HepG2 (cell line): ENCODE results near the gene RTEL1. TPM values are rescaled to one million over a fixed set of nuclear protein-coding genes. Genes with fewer than 3 reads are reported as not detected.

Source experiments
- ATF7 ChIP-seq, 2 experiments: fragments of 450-650 bp in 1 of 2; sonication (generic) in 1 of 2; formaldehyde crosslinking in 1 of 2; IDR thresholded peaks; 2 replicates each; pipeline versions ENCODE4 v1.4.0 to v1.6.1; 2016 to 2020; ENCODE audit warnings: antibody characterized with exemption in 1 of 2, mild to moderate bottlenecking in 1 of 2, missing genetic modification reagents in 1 of 2
- ELF3 ChIP-seq: IDR thresholded peaks from 2 replicates; pipeline ENCODE4 v1.6.1; 2016; ENCODE audit warnings: missing genetic modification reagents, missing compliant biosample characterization
- HNRNPH1 ChIP-seq: fragments of 200-400 bp; formaldehyde crosslinking; optimal IDR thresholded peaks from 2 replicates; pipeline ENCODE3; 2017; ENCODE audit warnings: mild to moderate bottlenecking, low read depth, low read length
- HNRNPK ChIP-seq: fragments of 200-400 bp; formaldehyde crosslinking; IDR thresholded peaks from 2 replicates; pipeline ENCODE4 v1.6.1; 2018; ENCODE audit warnings: low read length, low read depth, moderate library complexity, mild to moderate bottlenecking; ENCODE audit not compliant: poor library complexity, severe bottlenecking
- POGZ ChIP-seq: sonication (generic); formaldehyde crosslinking; IDR thresholded peaks from 2 replicates; pipeline ENCODE4 v1.4.0; 2020; ENCODE audit warnings: mild to moderate bottlenecking, missing genetic modification reagents
- RORA ChIP-seq: sonication (generic); formaldehyde crosslinking; IDR thresholded peaks from 2 replicates; pipeline ENCODE4 v1.5.0; 2020; ENCODE audit warnings: mild to moderate bottlenecking, missing genetic modification reagents, moderate library complexity
- SOX5 ChIP-seq: IDR thresholded peaks from 2 replicates; pipeline ENCODE4 v1.6.1; 2016; ENCODE audit warnings: borderline replicate concordance
- TCF7L2 ChIP-seq: IDR thresholded peaks from 2 replicates; pipeline ENCODE4 v1.6.1; 2011; ENCODE audit warnings: mild to moderate bottlenecking, low read depth, low read length, moderate library complexity
- THAP11 ChIP-seq: IDR thresholded peaks from 2 replicates; pipeline ENCODE4 v1.6.1; 2016; ENCODE audit warnings: missing biosample characterization, missing genetic modification reagents
- ZNF337 ChIP-seq: sonication (generic); formaldehyde crosslinking; IDR thresholded peaks from 2 replicates; pipeline ENCODE4 v1.5.1; 2020; ENCODE audit warnings: missing genetic modification reagents, low read depth, mild to moderate bottlenecking, borderline replicate concordance
- ZNF7 ChIP-seq: IDR thresholded peaks from 2 replicates; pipeline ENCODE4 v1.6.1; 2016; ENCODE audit warnings: missing biosample characterization, missing genetic modification reagents
- polyA plus RNA-seq, 8 experiments: library from polyadenylated mRNA; depleted of rRNA in 3 of 8; stranded (reverse) in 7 of 8; unstranded in 1 of 8; fragments of >200 nt; fragmentation: Illumina TruSeq in 4 of 8; extraction: Trizol in 4 of 8; gene quantifications; 2 replicates each; pipeline versions ENCODE4 v1.2.1 to v1.2.3, GENCODE V29; 2011 to 2016; ENCODE audit warnings: low read depth in 4 of 8, missing spikeins in 1 of 8, mixed read lengths in 1 of 8; ENCODE audit not compliant: insufficient read depth in 1 of 8
- total RNA-seq, 5 experiments: library from RNA; depleted of rRNA; stranded (reverse); fragments of >200 nt; fragmentation: Illumina TruSeq; extraction: Trizol; gene quantifications; 2 replicates each; pipeline ENCODE4 v1.2.3, GENCODE V29; 2016; ENCODE audit warnings: low read depth in 1 of 5
- TF ChIP-seq, protein P1 (sequence below): sonication (generic); formaldehyde crosslinking; IDR thresholded peaks from 2 replicates; pipeline ENCODE4 v1.4.0; 2020; ENCODE audit warnings: missing genetic modification reagents
- TF ChIP-seq, protein P2 (sequence below): sonication (generic); formaldehyde crosslinking; conservative IDR thresholded peaks from 2 replicates; pipeline ENCODE4 v1.5.0; 2020; ENCODE audit warnings: missing genetic modification reagents
- TF ChIP-seq, protein P3 (sequence below): sonication (generic); formaldehyde crosslinking; IDR thresholded peaks from 2 replicates; pipeline ENCODE4 v1.8.0; 2022; ENCODE audit warnings: mild to moderate bottlenecking, missing genetic modification reagents, moderate library complexity
- TF ChIP-seq, protein P4 (sequence below): sonication (generic); formaldehyde crosslinking; IDR thresholded peaks from 2 replicates; pipeline ENCODE4 v1.4.0; 2020; ENCODE audit warnings: missing genetic modification reagents
- TF ChIP-seq, protein P5 (sequence below): sonication (generic); formaldehyde crosslinking; IDR thresholded peaks from 2 replicates; pipeline ENCODE4 v1.5.0; 2020; ENCODE audit warnings: mild to moderate bottlenecking, missing genetic modification reagents, moderate library complexity

The RTEL1 gene
- total and polyA plus RNA-seq, 2 of the 13 experiments (the other 11 are each of a cell fraction or from before 2014, with no cell fraction given), result 21.8 to 36.4 TPM

DNA sequence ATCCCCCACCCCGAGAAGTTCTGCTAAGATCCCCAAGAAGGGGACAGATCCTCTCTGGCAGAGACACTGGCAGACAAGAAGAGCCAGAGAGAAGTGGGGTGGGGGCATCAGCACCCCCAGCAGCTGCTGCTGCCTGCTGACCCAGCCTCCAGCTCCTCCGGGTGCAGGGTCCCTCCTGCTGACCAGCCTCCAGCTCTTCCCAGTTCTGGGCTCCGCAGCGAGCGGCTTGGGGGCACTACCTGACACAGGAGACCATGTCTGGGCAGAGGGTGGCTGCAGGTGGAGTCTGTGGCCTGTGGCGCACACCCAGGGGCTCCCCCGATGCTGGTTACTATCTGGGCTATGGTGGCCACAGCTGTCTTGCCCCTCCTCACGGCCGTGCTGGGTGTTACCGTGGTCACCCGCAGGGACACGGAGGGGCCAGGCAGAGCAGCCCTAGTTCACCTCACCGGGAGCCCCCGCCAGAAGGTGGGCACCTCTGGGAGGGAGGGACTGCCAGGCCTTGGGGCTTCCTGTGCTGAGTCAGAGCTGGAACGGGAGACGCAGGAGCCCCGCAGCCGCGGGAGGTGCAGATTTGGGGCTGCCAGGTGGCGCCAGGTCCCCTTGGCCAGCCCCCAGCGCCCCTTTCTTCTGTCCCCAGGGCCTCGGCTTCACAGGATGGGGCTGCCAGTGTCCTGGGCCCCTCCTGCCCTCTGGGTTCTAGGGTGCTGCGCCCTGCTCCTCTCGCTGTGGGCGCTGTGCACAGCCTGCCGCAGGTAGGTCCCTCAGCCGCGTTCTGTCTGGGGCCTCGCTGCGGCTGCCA lies 79.0 kb downstream of the RTEL1 start (continued):
- TF ChIP-seq TCF7L2 (no peak), ELF3 (no peak), ATF7 (IDR thresholded peaks at IDR 0.05) (no peak), ATF7 (CRISPR knock-in tag; IDR thresholded peaks at IDR 0.05) (no peak), RORA (CRISPR knock-in tag) (no peak), ZNF7 (CRISPR knock-in tag) (no peak), ZNF337 (CRISPR knock-in tag) (no peak), SOX5 (CRISPR knock-in tag) (no peak), HNRNPH1 (peak; percentile 27), POGZ (CRISPR knock-in tag) (no peak), HNRNPK (peak; percentile 61), THAP11 (CRISPR knock-in tag) (no peak)
- TF ChIP-seq, protein P1, sequence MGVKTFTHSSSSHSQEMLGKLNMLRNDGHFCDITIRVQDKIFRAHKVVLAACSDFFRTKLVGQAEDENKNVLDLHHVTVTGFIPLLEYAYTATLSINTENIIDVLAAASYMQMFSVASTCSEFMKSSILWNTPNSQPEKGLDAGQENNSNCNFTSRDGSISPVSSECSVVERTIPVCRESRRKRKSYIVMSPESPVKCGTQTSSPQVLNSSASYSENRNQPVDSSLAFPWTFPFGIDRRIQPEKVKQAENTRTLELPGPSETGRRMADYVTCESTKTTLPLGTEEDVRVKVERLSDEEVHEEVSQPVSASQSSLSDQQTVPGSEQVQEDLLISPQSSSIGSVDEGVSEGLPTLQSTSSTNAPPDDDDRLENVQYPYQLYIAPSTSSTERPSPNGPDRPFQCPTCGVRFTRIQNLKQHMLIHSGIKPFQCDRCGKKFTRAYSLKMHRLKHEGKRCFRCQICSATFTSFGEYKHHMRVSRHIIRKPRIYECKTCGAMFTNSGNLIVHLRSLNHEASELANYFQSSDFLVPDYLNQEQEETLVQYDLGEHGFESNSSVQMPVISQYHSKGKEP (CRISPR knock-in tag), result no peak
- TF ChIP-seq, protein P2, sequence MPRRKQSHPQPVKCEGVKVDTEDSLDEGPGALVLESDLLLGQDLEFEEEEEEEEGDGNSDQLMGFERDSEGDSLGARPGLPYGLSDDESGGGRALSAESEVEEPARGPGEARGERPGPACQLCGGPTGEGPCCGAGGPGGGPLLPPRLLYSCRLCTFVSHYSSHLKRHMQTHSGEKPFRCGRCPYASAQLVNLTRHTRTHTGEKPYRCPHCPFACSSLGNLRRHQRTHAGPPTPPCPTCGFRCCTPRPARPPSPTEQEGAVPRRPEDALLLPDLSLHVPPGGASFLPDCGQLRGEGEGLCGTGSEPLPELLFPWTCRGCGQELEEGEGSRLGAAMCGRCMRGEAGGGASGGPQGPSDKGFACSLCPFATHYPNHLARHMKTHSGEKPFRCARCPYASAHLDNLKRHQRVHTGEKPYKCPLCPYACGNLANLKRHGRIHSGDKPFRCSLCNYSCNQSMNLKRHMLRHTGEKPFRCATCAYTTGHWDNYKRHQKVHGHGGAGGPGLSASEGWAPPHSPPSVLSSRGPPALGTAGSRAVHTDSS (CRISPR knock-in tag), result no peak; the same call in 1 of the 2 replicates
- TF ChIP-seq, protein P3, sequence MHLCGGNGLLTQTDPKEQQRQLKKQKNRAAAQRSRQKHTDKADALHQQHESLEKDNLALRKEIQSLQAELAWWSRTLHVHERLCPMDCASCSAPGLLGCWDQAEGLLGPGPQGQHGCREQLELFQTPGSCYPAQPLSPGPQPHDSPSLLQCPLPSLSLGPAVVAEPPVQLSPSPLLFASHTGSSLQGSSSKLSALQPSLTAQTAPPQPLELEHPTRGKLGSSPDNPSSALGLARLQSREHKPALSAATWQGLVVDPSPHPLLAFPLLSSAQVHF (CRISPR knock-in tag), result no peak
- TF ChIP-seq, protein P4, sequence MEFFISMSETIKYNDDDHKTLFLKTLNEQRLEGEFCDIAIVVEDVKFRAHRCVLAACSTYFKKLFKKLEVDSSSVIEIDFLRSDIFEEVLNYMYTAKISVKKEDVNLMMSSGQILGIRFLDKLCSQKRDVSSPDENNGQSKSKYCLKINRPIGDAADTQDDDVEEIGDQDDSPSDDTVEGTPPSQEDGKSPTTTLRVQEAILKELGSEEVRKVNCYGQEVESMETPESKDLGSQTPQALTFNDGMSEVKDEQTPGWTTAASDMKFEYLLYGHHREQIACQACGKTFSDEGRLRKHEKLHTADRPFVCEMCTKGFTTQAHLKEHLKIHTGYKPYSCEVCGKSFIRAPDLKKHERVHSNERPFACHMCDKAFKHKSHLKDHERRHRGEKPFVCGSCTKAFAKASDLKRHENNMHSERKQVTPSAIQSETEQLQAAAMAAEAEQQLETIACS (CRISPR knock-in tag), result no peak
- TF ChIP-seq, protein P5, sequence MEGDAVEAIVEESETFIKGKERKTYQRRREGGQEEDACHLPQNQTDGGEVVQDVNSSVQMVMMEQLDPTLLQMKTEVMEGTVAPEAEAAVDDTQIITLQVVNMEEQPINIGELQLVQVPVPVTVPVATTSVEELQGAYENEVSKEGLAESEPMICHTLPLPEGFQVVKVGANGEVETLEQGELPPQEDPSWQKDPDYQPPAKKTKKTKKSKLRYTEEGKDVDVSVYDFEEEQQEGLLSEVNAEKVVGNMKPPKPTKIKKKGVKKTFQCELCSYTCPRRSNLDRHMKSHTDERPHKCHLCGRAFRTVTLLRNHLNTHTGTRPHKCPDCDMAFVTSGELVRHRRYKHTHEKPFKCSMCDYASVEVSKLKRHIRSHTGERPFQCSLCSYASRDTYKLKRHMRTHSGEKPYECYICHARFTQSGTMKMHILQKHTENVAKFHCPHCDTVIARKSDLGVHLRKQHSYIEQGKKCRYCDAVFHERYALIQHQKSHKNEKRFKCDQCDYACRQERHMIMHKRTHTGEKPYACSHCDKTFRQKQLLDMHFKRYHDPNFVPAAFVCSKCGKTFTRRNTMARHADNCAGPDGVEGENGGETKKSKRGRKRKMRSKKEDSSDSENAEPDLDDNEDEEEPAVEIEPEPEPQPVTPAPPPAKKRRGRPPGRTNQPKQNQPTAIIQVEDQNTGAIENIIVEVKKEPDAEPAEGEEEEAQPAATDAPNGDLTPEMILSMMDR (CRISPR knock-in tag), result peak; percentile 35
